ENCODE data around the gene PRRX2. TPM values are rescaled to one million over a fixed set of nuclear protein-coding genes. Genes with fewer than 3 reads are reported as not detected.

PRRX2 gene
- total RNA-seq, 1 donor from 2014 or later = 10.1 TPM

DNA sequence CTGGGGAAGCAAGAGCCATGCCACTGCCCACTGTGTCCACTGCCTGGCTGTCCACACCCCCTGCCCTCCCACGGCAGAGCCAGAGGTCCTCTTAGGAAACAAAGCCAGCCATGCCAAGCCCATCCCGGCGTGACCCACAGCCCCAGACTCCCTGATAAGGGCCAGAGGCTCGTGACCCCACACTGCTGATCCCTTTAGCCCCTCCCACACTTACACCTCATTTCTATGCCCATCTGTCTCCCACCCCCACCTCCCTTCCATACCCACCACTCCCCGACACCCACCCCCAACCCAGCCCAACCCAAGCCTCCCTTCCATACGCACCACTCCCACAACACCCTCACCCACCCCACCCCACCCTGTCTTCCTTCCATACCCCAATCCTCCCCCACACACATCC, 70.1 kb downstream of the PRRX2 start:
- DNase-seq (ENCODE audit: low spot score in 2 of 2, unreplicated experiment in 2 of 2) = no peak
- no peak overlapping the region for H3K4me3 Mint-ChIP-seq
- TF ChIP-seq, protein P1, sequence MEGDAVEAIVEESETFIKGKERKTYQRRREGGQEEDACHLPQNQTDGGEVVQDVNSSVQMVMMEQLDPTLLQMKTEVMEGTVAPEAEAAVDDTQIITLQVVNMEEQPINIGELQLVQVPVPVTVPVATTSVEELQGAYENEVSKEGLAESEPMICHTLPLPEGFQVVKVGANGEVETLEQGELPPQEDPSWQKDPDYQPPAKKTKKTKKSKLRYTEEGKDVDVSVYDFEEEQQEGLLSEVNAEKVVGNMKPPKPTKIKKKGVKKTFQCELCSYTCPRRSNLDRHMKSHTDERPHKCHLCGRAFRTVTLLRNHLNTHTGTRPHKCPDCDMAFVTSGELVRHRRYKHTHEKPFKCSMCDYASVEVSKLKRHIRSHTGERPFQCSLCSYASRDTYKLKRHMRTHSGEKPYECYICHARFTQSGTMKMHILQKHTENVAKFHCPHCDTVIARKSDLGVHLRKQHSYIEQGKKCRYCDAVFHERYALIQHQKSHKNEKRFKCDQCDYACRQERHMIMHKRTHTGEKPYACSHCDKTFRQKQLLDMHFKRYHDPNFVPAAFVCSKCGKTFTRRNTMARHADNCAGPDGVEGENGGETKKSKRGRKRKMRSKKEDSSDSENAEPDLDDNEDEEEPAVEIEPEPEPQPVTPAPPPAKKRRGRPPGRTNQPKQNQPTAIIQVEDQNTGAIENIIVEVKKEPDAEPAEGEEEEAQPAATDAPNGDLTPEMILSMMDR (IDR thresholded peaks at IDR 0.05; ENCODE audit: unreplicated experiment) = no peak
- peaks cover 16% of the 10 kb centered on the region for H3K27me3 Mint-ChIP-seq (ENCODE audit: low read depth)
- H3K9me3 Mint-ChIP-seq = no peaks in the 10 kb centered on the region
- H3K27ac Mint-ChIP-seq = no peak overlapping the region
- H3K36me3 Mint-ChIP-seq = no peaks in the 10 kb centered on the region
- H3K4me1 Mint-ChIP-seq = peaks cover 6% of the 10 kb centered on the region

DNA sequence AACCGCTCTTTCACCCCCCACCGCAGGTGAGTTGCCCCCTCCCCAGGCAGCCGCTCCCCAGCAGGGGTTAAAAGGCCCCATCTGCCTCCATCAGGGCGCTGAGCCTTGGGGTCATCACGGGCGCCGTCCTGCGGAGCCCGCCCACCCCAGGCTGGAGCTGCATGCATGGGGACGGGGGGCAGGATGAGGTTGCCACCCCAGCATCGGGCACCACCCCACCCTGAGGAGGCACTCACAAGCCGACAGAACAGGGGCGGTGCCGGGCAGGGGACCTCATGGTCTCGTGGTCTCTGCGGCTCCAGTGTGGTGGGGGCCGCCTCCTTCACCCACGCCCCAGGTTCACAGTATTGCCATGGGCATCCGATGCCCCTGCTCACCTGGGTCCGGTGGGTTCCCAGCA, 70.9 kb downstream of the PRRX2 start:
- TF ChIP-seq, protein P1 (IDR thresholded peaks at IDR 0.05; ENCODE audit: unreplicated experiment) = no peak
- Mint-ChIP-seq H3K27me3 (ENCODE audit: low read depth) (peaks cover 11% of the 10 kb centered on the region), H3K36me3 (no peaks in the 10 kb centered on the region), H3K27ac (no peak overlapping the region), H3K4me3 (no peak overlapping the region), H3K4me1 (peaks cover 6% of the 10 kb centered on the region), H3K9me3 (no peaks in the 10 kb centered on the region)
- DNase-seq (ENCODE audit: low spot score in 2 of 2, unreplicated experiment in 2 of 2) = no peak

DNA sequence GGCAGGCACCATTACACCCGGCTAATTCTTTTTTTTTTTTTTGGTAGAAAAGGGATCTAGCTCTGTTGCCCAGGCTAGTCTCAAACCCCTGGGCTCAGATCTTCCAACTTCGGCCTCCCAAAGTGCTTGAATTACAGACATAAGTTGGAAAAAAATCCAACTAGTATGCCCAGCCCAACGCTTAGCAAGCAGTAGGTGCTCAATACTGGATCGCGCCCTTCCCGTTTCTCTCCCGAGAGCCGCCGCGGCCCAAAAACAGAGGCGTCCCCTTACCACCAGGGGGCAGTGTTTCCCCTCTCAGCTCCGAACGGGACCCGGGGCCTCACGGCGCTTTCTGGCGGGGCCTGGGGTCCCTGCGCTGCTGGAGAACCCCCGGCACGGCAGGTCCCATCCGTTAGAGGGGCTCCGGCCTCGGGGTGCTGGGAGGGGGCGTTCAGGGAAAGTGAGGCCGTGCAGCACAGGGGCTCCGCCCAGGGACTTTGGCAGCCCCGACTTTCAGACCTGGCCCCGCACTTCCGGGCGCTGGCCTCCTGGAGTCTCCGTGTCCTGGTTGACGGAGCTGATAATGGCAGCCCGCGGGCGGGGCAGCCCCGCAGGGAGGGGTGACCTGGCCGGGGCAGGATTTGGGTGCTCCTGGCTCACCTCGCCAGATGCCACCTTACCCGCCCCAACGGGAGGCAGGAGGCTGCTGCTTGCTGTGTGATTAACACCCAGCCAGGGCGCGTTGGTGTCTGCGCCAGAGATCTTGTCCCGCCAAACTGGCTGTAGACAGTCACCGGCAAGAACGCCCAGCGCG, 72.2 kb downstream of the PRRX2 start:
- Mint-ChIP-seq H3K4me1 (peaks cover 7% of the 10 kb centered on the region), H3K4me3 (peak overlapping the region; percentile 58), H3K27ac (peak overlapping the region; percentile 59), H3K9me3 (no peaks in the 10 kb centered on the region), H3K27me3 (ENCODE audit: low read depth) (peaks cover 2% of the 10 kb centered on the region), H3K36me3 (no peaks in the 10 kb centered on the region)
- peak; percentile 80 to 94 for DNase-seq (ENCODE audit: low spot score in 2 of 2, unreplicated experiment in 2 of 2)
- TF ChIP-seq, protein P1 (IDR thresholded peaks at IDR 0.05; ENCODE audit: unreplicated experiment) = peak; percentile 100

DNA sequence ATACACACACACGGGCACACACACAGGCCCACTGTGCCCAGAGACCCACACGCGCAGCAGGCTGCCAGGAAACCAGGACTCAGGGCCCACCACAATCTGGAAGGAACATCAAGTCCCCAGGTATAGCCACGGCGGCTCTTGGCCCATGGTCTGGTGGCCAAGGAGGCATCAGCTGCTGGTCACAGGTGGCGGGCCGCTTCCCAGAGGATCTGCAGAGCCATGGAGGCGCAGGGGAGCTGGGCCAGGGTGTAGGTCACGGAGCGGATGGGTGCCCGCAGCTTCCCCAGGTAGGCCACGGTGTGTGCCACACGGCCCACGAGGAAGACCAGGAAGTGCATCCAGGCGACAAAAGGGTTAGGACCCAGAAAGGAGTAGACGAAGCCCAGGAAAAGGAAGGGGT, 74.0 kb downstream of the PRRX2 start:
- H3K4me1 Mint-ChIP-seq = peaks cover 18% of the 10 kb centered on the region
- no peak overlapping the region for H3K27ac Mint-ChIP-seq
- TF ChIP-seq, protein P1 (IDR thresholded peaks at IDR 0.05; ENCODE audit: unreplicated experiment) = no peak
- no peak for DNase-seq (ENCODE audit: low spot score in 2 of 2, unreplicated experiment in 2 of 2)
- H3K27me3 Mint-ChIP-seq (ENCODE audit: low read depth) = peaks cover 2% of the 10 kb centered on the region
- H3K36me3 Mint-ChIP-seq = no peaks in the 10 kb centered on the region
- no peak overlapping the region for H3K4me3 Mint-ChIP-seq
- H3K9me3 Mint-ChIP-seq = no peaks in the 10 kb centered on the region

DNA sequence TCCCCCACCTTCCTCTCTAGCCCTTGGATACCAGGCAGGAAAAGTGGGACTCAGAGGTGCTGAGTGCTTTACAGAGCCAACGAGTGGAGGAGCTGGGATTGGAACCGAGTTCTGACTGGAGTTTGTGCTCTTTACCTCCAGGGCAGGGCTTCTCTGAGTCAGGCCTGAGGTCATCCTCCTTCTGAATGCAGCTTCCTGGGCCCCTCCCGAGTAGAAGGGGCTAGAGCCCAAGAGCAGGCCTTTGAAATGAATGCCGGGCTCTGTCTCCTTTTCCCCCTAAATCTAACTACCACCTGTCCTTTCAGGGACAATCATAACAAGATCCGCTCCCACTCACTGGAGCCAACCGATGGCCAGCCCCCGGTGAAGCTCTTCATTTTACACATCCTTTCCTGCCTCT, 74.7 kb downstream of the PRRX2 start:
- Mint-ChIP-seq H3K9me3 (no peaks in the 10 kb centered on the region), H3K4me1 (peaks cover 18% of the 10 kb centered on the region), H3K27ac (no peak overlapping the region), H3K4me3 (no peak overlapping the region), H3K36me3 (no peaks in the 10 kb centered on the region), H3K27me3 (ENCODE audit: low read depth) (peaks cover 2% of the 10 kb centered on the region)
- TF ChIP-seq, protein P1 (IDR thresholded peaks at IDR 0.05; ENCODE audit: unreplicated experiment) = no peak
- DNase-seq (ENCODE audit: low spot score in 2 of 2, unreplicated experiment in 2 of 2) = no peak
